Hepatic stellate cell (primary cell): Measurements from ENCODE around the gene PTPRD.

Experiments
- DNase-seq: peaks from one replicate; pipeline ENCODE4 v3.0.0; 2011; ENCODE audit warnings: low spot score

PTPRD gene

DNA sequence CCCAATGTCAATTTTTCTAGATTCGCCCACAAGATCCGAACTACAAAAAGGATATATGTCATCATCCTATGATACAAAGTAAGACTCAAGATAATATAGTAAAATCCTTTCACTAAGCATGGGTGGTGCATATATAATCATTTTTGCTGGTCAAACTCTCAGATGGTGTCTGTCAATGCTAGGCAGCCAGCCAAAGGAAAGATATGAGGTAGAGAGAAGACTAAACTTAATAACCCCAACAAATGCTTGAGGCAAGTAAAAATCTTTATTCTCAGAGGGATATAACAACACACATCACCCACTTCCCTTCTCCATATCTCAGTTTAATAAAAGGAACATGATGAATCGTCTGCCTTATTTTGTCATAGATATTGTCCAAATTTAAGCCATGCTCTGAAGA lies 1972.0 kb downstream of the PTPRD start:
- no peak for DNase-seq

DNA sequence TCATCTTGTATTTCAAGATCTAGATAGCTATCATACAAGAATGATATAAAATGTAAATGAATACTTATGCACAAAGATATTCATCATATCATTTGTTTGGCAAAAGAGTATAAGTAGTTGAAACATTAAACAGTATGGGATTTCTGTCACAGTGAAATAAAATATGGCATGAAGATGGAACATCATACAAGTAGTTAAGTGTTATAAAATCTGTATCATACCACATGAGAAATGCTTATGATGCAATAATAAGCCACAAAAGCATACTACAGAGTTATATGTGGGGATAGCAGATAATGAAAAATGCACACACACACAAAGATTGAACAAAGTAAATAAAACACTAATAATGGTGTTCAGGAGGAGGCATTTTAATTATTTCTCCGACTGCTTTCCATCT lies 1975.2 kb downstream of the PTPRD start:
- no peak for DNase-seq

DNA sequence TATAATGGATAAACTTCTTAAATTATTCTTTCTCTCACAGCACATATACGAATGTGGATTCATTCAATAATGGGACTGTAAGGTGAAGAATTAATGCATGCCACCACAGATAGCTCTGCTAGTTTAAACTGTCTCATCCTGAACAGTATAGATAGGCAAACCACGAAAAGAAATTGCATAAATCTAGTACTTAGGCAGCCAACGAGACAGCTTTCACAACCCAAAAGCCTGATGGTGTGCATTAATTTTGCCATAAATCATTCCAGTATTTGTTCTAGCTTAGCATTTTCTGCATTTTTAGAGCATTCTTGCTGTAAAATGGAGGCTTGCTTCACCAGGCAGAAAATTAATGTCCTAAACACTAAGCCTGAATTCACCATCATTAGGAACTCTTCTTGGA lies 1979.0 kb downstream of the PTPRD start:
- no peak for DNase-seq

DNA sequence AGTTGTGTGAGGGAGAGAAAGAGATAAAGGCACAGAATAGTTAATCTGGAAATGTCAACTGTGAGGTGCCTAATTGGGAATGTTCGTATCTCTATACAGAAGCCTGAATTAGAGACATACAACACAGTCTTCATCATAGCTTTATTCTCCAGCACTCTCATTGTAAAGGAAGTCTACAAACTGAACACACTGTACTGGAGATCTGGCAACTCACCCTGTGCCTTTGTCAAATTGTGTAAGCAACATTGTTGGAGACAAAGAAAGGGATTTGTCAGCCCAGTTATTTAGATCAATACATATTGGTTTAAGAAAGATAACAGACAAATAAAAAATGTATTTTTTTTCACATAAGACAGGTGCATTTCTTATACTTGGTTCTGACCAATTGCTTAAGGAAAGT lies 1980.3 kb downstream of the PTPRD start:
- no peak for DNase-seq

DNA sequence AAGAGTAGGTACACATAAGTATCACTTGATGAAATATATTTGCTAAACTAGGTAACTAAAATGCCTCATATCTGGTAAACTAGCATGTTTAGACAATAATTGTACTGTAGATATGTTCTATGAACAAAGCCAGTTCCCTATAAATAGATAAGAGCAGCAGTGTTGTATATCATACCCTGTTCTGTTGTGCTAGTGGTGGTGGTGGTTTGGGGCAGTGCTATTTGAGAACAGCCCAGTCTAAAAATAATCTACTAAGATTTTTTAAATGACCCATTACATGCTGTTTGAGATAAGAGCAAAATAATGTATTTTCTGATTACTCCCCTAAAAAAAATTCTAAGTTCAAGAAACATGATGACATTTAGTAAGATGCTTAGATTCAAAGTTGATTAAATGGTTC lies 1984.0 kb downstream of the PTPRD start:
- DNase-seq: no peak

DNA sequence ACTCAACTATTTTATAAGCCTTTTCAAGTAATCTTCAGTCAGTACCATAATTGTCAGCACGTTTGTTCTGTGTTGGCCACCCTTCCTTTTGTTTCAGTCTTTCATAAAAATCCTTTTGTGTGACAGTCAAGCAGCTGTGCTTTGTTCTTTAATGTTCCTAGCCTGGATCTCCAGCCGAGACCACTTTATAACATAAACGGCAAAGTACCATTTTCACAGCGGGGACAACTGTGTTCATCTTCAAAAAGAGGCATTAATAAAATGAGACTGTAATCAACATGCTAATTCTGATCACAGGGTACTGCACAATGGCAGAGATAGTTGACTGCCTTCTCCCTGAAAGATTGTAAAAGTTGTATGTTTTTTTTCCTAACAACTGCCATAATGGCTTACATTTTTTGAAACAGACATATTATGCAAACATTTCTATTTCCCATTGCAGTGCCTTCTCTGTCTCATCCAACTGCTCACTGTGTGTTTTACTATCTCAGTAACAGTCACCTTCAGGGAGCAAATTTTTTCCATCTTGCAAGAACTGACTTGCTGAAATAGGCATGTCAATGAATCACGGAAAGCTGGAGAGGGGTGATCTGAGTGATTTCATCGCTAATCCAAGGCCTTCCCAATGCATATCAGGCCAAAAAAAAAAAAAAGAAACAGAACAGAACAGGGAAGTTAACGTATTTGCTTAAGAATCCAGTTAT lies 1984.7 kb downstream of the PTPRD start:
- no peak for DNase-seq

DNA sequence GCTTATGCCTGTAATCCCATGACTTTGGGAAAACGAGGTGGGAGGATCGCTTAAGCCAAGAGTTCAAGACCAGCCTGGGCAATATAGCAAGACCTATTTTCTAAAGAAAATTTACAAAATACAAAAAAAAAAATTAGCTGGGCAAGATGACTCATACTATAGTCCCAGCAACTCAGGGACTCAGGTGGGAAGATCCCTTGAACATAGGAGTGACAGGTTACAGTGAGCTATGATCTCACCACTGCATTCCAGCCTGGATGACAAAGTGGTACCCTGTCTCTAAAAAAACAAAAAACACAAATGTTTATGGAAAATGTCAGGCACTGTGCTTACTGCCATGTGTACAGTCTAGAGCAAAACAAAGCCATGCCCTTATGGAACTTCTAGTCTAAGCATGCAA lies 1989.9 kb downstream of the PTPRD start:
- no peak for DNase-seq

DNA sequence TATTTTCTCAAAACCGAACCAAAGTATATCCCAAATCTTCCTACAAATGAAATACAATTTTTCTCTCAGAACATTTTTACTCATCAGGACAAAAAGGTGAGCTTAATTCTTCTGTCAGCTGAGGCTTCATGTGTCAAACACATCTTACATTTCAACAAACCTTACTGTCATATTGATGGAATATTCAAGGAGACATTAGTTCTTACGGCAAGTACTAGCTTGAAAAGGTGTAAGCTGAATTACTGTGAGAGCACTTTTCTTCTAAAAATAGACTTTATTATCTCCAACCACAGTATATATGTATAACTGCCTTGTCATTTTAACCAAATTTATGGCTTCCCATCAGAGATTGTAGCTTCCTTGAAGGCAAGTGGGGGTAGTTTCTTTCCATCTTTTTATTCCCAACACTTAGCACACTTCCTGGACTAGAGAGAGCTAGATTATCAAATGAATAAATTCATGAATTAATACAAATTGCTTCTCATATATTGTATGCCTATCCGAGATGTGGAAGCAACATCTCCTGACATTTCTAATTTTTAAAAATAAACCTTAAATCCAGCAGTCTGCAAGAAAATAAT lies 1990.5 kb downstream of the PTPRD start:
- no peak for DNase-seq

DNA sequence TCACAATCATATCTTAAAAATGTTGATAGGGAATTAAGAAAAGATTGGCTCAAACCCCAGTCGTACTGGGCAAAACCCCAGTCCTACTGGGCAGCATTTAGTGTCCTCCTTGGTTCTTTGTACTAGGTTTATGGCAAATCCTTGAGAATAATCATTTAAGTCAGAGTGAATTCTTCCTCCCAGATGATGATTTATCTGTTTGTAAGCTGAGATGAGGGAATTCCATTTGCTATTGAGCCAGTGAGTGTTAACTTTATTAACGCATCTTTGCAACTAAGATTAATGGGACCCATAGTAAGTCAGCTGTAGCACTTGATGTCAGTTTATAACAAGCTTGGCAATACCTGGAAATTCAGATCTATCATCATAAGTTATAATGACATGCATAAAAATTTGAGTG lies 1991.4 kb downstream of the PTPRD start:
- no peak for DNase-seq

DNA sequence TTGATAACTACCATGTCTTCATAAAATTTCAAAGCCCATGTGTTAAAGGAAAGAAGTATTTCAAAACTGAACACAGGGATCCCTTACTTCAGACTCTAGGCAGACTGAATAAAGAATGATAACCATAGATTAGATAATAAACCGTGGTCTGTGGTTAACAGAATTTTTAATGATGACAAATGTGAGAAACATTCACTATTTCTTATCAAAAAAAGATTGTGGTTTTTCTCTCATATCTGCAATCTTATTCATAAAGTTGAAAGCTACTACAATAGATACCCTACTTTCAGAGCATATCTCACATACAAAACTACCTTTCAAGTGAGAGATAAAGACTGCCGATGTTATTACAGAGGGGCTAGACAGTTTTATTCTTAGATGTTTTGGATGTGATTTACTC lies 1996.4 kb downstream of the PTPRD start:
- DNase-seq: no peak

DNA sequence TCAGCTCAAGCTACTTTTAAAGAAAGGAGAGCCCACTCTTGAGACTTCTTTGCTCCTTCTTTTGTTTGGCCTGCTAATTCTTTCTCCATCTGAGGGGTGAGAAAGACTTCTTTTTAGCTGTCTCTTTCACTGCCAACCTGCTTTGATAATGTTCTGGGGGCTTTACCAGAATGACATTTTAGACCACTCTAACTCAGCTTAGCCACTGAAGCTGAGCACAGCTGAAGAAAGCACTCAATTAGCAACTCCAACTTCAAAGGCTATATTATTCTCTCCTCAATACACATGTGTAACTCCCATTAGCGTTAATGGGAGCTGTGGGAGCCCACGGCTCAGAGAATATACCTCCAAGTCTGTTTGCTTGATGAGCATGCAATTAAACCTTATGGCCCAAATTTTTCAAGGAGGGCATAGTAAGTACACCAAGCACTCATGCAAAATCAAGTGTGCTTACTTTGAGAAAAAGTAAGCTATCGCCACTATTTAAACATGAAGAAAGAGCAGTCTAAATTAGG lies 1997.8 kb downstream of the PTPRD start:
- no peak for DNase-seq

DNA sequence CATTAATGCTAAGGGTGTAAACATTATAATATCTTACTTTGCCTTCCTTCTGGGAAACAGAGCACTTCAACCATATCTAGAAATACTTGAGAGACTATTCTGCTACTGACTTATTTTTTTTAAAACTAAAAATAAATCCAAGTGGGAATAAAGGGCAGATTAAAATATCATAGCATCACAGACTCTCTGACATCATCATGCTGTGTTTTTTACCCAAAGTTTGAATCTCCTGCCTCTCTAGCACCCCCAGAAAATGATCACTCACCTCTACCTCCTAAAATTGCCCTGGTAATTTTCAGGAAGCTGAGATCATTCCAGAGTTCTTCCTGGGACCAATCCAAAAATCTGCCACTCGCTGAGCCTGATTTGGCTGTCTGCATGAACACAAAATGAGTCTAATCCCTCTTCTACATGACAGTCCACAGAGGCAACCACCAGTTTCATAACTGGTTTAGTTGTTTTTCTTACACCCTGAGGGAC lies 1999.4 kb downstream of the PTPRD start:
- DNase-seq: no peak

DNA sequence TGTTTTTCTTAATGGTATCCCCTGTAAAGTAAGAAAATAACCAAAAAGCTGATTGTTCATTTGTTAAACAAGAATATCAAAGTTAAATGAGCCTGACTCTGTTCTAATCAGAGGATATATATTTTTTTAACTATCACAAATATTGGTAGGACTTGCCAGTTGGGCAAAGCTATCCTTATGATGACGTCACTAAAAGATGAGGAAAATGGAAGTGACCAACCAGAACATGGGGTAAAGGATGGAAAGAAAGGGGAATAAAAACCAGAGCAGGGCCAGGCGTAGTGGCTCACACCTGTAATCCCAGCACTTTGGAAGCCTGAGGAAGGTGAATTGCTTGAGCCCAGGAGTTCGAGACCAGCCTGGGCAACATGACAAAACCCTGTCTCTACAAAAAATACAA lies 2001.6 kb downstream of the PTPRD start:
- no peak for DNase-seq

DNA sequence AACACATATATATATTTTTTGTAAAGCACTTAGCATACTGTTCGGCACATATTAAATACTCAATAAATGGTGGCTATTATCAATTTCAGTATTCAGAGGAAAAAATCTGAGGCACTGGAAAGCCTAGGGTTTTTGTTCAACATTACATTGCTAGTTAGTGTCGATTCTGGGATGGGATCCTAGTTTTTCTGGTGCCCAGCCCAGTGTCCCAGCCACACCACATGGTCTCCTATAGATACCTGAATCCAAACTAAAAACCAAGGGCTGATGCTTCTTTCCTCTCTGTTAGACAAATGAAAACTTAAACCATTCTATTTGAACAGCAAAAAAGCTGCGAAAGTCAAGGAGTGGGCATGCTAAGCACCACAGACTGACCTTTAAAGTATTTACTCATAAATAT lies 2002.5 kb downstream of the PTPRD start:
- no peak for DNase-seq

DNA sequence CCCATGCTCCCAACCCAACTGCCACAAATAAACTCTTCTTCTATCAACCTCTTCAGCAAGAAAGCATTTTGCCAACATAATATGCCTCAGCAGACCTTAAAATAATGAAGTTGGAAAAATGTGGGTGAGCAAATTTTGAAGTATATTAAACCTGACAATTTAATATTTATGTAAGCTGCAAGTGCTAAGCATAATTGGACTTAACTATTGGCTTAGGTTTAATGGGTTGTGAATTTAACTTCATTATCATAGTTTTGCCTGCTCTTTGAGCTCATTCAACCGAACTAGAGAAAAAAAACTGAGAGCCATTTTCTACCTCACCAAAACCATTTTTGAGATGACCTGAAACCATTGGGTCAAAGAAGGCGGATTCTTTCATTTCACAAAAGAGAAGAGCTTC lies 2007.7 kb downstream of the PTPRD start:
- DNase-seq: no peak

DNA sequence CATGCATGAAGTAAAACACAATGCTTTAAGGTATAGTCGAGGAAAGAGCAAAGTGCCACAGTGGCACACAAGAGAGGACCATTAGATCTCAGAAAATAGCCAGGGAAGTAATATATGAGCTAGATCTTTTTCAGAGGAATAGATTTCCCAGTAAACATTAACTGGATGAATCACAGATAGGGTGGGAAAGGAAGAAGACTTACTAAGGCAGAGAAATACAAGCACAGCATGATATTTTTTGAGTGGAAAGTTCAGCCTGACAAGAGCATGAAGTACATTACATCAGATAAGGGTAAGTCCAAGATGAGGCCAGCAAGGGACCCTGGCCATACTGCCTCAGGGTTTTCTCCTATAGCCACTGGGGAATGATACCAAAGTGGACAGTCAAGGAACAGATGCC lies 2008.6 kb downstream of the PTPRD start:
- no peak for DNase-seq

DNA sequence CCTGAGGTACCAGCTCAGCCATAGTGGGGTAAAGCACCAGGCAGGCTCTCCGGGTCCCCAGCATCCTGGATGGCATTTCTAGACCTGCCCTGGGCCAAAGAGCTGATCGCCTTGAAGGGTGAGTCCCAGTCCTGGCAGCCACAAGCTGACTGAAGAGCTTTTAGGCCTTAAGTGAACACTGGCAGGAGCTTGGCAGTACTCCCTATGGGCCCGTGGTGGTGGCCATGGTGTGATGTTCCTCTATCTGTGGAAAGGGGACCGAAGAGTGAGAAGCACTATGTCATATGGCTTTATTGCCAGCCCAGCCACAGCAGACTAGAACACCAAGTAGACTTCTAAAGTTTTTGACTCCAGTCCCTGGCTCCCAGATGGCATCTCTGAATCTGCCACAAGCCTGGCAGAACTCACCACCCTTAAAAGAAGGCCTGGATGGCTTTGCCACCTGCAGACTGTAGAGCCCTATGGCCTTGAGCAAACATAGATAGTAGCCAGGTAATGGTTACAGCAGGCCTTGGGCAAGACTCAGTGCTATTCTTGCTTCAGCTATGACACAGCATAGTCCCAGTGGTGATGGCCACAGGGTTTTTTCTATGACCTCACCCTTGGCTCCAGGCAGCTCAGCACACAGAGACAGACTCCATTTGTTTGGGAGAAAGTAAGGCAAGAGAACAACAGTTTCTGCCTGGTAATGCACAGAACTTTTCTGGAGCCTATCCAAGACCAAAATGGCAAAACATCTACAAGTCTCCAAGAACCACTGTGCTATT lies 2011.7 kb downstream of the PTPRD start:
- no peak for DNase-seq

DNA sequence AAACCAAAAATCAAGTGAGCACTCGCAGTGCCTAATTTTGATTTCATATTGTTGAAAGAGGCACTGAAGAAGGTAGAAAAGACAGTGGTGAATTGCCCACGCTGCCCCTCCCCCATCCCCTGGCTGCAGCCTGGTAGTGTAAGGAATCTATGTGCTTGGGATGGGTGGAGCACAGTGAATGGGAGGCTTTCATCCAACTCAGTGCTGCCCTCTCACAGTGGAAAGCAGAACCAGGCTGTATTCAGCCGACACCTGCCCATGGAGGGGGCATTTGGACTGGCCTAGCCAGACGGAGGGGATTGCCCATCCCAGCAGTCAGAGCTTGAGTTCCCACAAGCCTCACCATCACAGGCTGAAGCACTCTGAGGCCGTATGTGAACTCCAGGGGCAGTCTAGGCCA lies 2012.9 kb downstream of the PTPRD start:
- no peak for DNase-seq

DNA sequence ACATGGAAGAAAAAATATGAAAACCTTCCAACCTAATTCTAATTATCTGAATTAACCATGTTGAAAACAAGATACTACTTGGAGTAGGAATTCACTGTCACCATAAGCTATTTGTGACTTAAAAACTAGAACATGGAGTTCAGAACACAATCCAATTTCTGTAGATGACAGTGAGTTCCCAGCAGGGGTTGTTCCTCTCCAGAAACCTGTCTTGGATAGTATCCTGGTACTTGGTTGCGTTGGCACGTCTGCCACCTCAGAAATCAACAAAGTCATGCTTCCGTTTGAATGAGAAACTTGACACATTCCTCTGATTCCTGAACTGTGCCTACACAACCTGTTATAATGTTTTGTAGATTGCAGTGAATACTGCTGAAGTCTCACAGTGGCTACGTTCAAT lies 2023.3 kb downstream of the PTPRD start:
- DNase-seq: no peak

DNA sequence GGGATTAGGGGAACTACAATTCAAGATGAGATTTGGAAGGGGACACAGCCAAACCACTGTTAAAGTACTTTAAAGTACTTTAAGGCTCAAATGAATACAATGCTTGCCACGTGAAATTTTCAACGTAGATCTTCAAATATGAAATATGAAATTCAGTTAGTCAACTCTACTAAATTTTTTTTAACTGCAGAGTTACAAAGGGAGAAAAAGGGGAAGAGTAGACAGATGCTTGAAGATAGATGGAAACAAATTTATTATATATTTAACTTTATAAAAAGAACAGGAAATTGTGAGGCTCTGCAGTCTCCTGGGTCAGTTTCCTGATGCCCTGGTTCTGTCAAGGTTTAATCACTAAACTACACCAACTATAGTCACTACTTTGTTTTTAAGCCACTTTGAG lies 2027.8 kb downstream of the PTPRD start:
- no peak for DNase-seq

DNA sequence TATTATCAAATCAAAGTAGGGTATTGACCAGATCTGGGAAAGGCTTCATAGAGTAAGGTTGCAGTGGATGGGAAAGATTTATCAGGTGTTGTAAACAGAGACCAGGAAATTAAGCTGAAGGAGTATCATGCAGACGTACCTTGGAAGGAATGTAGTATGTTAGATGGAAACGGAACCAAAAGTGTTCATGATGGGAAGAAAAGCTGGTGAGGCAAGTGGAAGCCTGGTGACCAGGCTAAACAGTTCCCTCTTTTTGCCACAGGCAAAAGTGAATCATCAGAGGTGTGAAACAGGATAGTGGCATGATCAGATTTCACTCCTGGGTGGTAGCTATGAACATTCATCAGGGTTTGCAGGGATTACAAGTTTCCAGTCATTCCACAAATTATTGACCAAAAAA lies 2033.1 kb downstream of the PTPRD start:
- DNase-seq: no peak

DNA sequence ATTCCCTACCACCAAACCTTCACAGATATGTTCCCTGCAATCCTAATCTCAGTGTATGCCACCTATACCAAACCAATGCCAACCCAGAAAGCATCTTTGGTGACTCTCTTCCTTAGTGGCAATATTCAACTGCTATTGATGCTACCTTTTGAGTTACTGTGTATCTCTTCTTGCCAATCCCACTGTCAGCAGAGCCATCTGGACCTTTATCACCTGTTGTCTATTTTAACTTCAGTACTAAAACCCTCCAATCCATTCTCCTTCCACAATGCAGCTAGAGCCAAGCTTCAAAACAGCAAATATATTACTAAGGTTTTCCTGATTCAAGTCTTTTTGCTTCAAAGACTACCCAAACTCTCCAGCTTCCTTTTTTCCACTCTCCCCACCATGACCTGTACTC lies 2036.1 kb downstream of the PTPRD start:
- DNase-seq: no peak

DNA sequence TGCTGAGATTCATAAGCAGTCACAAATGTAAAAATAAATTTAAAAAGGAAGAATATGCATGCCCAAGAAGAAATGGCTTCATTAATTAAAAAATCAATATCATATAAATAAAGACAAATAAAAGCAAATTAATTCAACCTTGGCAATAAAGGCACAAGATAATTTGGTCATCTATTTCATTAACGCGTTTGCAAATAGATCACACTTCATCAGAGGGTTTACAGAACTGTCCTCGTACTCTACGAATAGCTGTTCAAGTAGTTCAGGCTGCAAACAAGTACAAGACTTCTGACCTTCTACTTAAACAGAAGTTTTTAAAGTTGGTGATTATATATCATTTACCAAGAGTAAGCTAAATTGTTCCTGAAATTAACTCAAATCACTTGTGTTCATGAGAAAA lies 2038.0 kb downstream of the PTPRD start:
- no peak for DNase-seq
